HL-60 (cell line): ENCODE results near the gene TEKT2.
A peak's percentile ranks its signal among the peaks of the same experiment; 100 is the strongest.

Experiments
- DNase-seq, 2 experiments: peaks; one replicate each; pipeline ENCODE4 v3.0.0-alpha.2; 2010 to 2020; ENCODE audit warnings: low read depth in 1 of 2, low spot score in 1 of 2
- H3K27ac ChIP-seq: fragments of 250-450 bp; sonication (Bioruptor Pico); replicated peaks from 2 replicates; pipeline ENCODE4 v1.5.1; 2020; ENCODE audit warnings: mild to moderate bottlenecking, moderate library complexity
- H3K27me3 ChIP-seq: fragments of 250-450 bp; sonication (Bioruptor Pico); 2 replicates; pipeline ENCODE4 v1.5.1; 2021; ENCODE audit warnings: mild to moderate bottlenecking, moderate library complexity; ENCODE audit not compliant: insufficient read depth, poor library complexity, severe bottlenecking
- H3K4me3 ChIP-seq: replicated peaks from 2 replicates; pipeline ENCODE4 v1.5.1; 2011; ENCODE audit warnings: mild to moderate bottlenecking, control low read depth, low read length; ENCODE audit not compliant: insufficient read depth
- GABPA ChIP-seq: IDR thresholded peaks from 2 replicates; pipeline ENCODE4 v1.6.1; 2012; ENCODE audit warnings: low read depth
- POLR2AphosphoS5 ChIP-seq: IDR thresholded peaks from 2 replicates; pipeline ENCODE4 v1.6.1; 2012; ENCODE audit warnings: low read depth
- SPI1 ChIP-seq: IDR thresholded peaks from 2 replicates; pipeline ENCODE4 v1.6.1; 2012; ENCODE audit warnings: low read depth, mild to moderate bottlenecking, borderline replicate concordance
- long read RNA-seq: library from polyadenylated mRNA; unstranded; transcript quantifications from one replicate; pipeline ENCODE4 v2.0.0, GENCODE V29; 2020
- TF ChIP-seq, protein P1 (sequence below): IDR thresholded peaks from one replicate; pipeline ENCODE4 v1.5.1; 2011; ENCODE audit warnings: low read length, control low read depth, inconsistent platforms; ENCODE audit not compliant: insufficient read depth
- TF ChIP-seq, protein P2 (sequence below): IDR thresholded peaks from 2 replicates; pipeline ENCODE4 v1.6.1; 2012; ENCODE audit warnings: low read depth; ENCODE audit not compliant: insufficient replicate concordance

The TEKT2 gene, protein sequence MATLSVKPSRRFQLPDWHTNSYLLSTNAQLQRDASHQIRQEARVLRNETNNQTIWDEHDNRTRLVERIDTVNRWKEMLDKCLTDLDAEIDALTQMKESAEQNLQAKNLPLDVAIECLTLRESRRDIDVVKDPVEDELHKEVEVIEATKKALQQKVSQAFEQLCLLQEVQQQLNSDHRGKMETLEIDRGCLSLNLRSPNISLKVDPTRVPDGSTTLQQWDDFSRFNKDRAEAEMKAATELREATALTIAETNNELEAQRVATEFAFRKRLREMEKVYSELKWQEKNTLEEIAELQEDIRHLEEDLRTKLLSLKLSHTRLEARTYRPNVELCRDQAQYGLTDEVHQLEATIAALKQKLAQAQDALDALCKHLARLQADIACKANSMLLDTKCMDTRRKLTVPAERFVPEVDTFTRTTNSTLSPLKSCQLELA
- long read RNA-seq = 0 reads

DNA sequence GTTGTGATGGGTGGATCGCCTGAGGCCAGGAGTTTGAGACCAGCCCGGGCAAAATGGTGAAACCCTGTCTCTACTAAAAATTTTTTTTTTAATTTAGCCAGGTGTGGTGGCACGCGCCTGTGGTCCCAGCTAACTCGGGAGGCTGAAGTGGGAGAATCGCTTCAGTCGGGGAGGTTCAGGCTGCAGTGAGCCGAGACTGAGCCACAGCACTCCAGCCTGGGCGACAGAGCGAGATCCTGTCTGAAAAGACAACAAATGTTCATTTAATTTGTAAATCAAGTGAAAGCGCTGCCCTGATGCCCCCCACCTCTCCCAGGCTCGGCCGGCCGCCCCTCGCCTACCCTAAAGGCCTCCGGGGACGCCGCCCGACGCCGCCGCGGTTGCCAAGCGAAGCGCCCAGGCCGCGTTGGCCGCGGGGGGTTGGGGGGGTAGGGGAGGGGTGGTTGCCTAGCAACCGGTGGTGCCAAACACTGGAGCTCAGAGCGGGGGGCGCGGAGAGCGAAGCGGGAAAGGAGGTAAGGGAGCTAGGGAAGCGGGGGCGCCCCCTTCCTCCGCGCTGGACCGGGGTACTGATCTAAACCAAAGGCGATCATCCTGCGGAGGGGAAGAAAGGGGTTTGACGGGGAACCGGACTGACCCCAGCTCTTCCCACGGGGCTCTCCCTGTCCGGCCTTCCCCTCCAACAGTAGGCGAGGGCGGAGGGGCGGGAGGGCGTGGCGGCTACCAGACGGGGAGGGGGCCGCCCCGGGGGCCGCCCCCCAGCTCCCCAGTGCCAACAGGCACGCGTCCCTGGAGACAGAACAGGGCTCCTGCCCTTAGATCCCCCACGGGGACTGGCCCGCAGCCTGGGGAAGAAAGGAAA, at the start of gene TEKT2:
Gene TEKT2 (plus strand): TSS at position 460 of the 862 bp plus-strand sequence. CDS start 828 bp downstream, outside the sequence.
- DNase-seq = no peak
- Histone ChIP-seq H3K27ac (no peak within 1 kb of the TSS), H3K27me3 (no peaks in the 10 kb centered on the region), H3K4me3 (no peak within 1 kb of the TSS)
- TF ChIP-seq, protein P1, sequence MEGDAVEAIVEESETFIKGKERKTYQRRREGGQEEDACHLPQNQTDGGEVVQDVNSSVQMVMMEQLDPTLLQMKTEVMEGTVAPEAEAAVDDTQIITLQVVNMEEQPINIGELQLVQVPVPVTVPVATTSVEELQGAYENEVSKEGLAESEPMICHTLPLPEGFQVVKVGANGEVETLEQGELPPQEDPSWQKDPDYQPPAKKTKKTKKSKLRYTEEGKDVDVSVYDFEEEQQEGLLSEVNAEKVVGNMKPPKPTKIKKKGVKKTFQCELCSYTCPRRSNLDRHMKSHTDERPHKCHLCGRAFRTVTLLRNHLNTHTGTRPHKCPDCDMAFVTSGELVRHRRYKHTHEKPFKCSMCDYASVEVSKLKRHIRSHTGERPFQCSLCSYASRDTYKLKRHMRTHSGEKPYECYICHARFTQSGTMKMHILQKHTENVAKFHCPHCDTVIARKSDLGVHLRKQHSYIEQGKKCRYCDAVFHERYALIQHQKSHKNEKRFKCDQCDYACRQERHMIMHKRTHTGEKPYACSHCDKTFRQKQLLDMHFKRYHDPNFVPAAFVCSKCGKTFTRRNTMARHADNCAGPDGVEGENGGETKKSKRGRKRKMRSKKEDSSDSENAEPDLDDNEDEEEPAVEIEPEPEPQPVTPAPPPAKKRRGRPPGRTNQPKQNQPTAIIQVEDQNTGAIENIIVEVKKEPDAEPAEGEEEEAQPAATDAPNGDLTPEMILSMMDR = no peak
- TF ChIP-seq, protein P2, sequence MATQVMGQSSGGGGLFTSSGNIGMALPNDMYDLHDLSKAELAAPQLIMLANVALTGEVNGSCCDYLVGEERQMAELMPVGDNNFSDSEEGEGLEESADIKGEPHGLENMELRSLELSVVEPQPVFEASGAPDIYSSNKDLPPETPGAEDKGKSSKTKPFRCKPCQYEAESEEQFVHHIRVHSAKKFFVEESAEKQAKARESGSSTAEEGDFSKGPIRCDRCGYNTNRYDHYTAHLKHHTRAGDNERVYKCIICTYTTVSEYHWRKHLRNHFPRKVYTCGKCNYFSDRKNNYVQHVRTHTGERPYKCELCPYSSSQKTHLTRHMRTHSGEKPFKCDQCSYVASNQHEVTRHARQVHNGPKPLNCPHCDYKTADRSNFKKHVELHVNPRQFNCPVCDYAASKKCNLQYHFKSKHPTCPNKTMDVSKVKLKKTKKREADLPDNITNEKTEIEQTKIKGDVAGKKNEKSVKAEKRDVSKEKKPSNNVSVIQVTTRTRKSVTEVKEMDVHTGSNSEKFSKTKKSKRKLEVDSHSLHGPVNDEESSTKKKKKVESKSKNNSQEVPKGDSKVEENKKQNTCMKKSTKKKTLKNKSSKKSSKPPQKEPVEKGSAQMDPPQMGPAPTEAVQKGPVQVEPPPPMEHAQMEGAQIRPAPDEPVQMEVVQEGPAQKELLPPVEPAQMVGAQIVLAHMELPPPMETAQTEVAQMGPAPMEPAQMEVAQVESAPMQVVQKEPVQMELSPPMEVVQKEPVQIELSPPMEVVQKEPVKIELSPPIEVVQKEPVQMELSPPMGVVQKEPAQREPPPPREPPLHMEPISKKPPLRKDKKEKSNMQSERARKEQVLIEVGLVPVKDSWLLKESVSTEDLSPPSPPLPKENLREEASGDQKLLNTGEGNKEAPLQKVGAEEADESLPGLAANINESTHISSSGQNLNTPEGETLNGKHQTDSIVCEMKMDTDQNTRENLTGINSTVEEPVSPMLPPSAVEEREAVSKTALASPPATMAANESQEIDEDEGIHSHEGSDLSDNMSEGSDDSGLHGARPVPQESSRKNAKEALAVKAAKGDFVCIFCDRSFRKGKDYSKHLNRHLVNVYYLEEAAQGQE = no peak
- TF ChIP-seq POLR2AphosphoS5 (no peak), SPI1 (no peak), GABPA (no peak)

DNA sequence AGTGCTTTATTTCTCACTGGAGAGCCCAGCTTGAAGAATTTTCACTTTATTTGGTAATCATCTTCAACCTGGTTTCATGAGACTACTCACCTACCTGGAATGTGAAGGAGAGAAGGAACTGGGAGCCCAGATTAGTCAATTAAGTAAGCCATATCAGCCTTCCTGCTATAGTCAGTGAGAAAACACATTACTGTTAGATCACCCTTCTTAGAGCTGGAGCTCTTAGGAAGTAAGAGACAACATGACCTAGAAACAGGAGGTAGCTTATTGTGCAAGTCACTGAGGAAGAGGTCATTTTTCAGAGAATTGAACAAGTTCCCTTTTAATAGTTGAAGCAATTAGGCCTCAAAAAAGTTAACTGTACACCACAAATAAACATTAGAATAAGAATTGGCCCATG, 49.2 kb upstream of the TEKT2 start:
- Histone ChIP-seq H3K27ac (peak overlapping the region; percentile 75), H3K27me3 (no peaks in the 10 kb centered on the region)
- DNase-seq = peak; percentile 67 to 93

DNA sequence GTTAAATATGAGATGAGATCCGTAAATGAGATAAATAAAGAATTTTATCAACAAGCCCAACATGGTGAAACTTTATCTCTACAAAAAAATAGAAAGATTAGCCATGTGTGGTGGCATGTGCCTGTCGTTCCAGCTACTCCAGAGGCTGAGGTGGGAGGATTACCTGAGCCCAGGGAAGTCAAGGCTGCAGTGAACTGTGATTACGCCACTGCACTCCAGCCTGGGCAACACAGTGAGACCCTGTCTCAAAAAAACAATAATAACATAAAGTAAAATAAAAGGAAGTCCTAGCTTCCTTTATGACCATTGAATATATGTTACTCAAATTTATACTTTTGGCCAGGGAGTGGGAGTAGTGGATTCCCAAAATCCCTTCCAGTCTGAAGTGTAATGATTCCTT, 48.7 kb upstream of the TEKT2 start:
- H3K27me3 ChIP-seq = no peaks in the 10 kb centered on the region
- H3K27ac ChIP-seq = peak overlapping the region; percentile 75
- DNase-seq = peak in 1 of 2 experiments; percentile 6
- TF ChIP-seq, protein P2 = no peak
- TF ChIP-seq, protein P1 = no peak
- TF ChIP-seq GABPA = no peak
- H3K4me3 ChIP-seq = no peak overlapping the region

More for the DNA sequence above, 49.2 kb upstream of the TEKT2 start:
- no peak for TF ChIP-seq POLR2AphosphoS5
- no peak for TF ChIP-seq GABPA
- TF ChIP-seq, protein P2 = no peak
- TF ChIP-seq SPI1 = peak; percentile 41; the same call in 1 of the 2 replicates
- no peak overlapping the region for H3K4me3 ChIP-seq
